Stomach smooth muscle (tissue), 2 donors: Measurements from ENCODE around the gene POLE4.

ENCODE experiments used
- H3K27ac ChIP-seq: one replicate; pipeline ENCODE4 v1.7.0; 2013; ENCODE audit warnings: mild to moderate bottlenecking, low read length, inconsistent platforms
- H3K27me3 ChIP-seq, 2 donors: one replicate each; pipeline ENCODE4 v1.7.0; 2013; ENCODE audit warnings: low read length in 2 of 2; ENCODE audit not compliant: insufficient read depth in 2 of 2, control insufficient read depth in 1 of 2
- H3K36me3 ChIP-seq, 2 donors: one replicate each; pipeline ENCODE4 v1.7.0; 2013; ENCODE audit warnings: low read length in 2 of 2; ENCODE audit not compliant: control insufficient read depth in 2 of 2, insufficient read depth in 2 of 2
- H3K4me1 ChIP-seq: one replicate; pipeline ENCODE4 v1.7.0; 2013; ENCODE audit warnings: low read length; ENCODE audit not compliant: control insufficient read depth, insufficient read depth
- H3K4me3 ChIP-seq, 2 donors: one replicate each; pipeline ENCODE4 v1.7.0; 2013; ENCODE audit warnings: low read length in 2 of 2
- H3K9ac ChIP-seq, 2 donors: one replicate each; pipeline ENCODE4 v1.7.0; 2013; ENCODE audit warnings: low read length in 2 of 2, mild to moderate bottlenecking in 1 of 2
- H3K9me3 ChIP-seq, 2 donors: one replicate each; pipeline ENCODE4 v1.7.0; 2013; ENCODE audit warnings: low read length in 2 of 2; ENCODE audit not compliant: control insufficient read depth in 2 of 2
- donor health status: healthy.
- donor health status: Pancreatic carcinoma.

The POLE4 gene

GRCh38 chr2:74999468-74999867 lies 41.0 kb downstream of the POLE4 start:
- Histone ChIP-seq H3K9ac (no peak overlapping the region), H3K36me3 (no peaks in the 10 kb centered on the region), H3K4me3 (no peak overlapping the region), H3K4me1 (no peaks in the 10 kb centered on the region), H3K27ac (no peak overlapping the region), H3K27me3 (no peaks in the 10 kb centered on the region), H3K9me3 (no peaks in the 10 kb centered on the region)

- Histone ChIP-seq H3K9me3 (no peaks in the 10 kb centered on the region), H3K4me1 (no peaks in the 10 kb centered on the region), H3K27me3 (no peaks in the 10 kb centered on the region), H3K4me3 (no peak overlapping the region), H3K36me3 (no peaks in the 10 kb centered on the region), H3K9ac (no peak overlapping the region), H3K27ac (no peak overlapping the region)
Observed at GRCh38 chr2:75002007-75002406, 43.6 kb downstream of the POLE4 start.

GRCh38 chr2:75003276-75003675 lies 44.8 kb downstream of the POLE4 start:
- no peaks in the 10 kb centered on the region for H3K36me3 ChIP-seq
- H3K9ac ChIP-seq, result no peak overlapping the region
- H3K9me3 ChIP-seq, result no peaks in the 10 kb centered on the region
- H3K4me3 ChIP-seq, result no peak overlapping the region
- H3K27me3 ChIP-seq, result no peaks in the 10 kb centered on the region
- H3K27ac ChIP-seq, result no peak overlapping the region
- no peaks in the 10 kb centered on the region for H3K4me1 ChIP-seq

GRCh38 chr2:75003773-75004172 lies 45.3 kb downstream of the POLE4 start:
- Histone ChIP-seq H3K9me3 (no peaks in the 10 kb centered on the region), H3K27me3 (no peaks in the 10 kb centered on the region), H3K36me3 (no peaks in the 10 kb centered on the region), H3K9ac (no peak overlapping the region), H3K4me1 (no peaks in the 10 kb centered on the region), H3K27ac (no peak overlapping the region), H3K4me3 (no peak overlapping the region)

GRCh38 chr2:75006041-75006440 lies 47.6 kb downstream of the POLE4 start:
- H3K27me3 ChIP-seq, result no peaks in the 10 kb centered on the region
- H3K27ac ChIP-seq, result no peak overlapping the region
- no peaks in the 10 kb centered on the region for H3K4me1 ChIP-seq
- H3K9ac ChIP-seq, result no peak overlapping the region
- no peak overlapping the region for H3K4me3 ChIP-seq
- H3K9me3 ChIP-seq, result no peaks in the 10 kb centered on the region
- H3K36me3 ChIP-seq, result no peaks in the 10 kb centered on the region

- no peaks in the 10 kb centered on the region for H3K9me3 ChIP-seq
- no peaks in the 10 kb centered on the region for H3K4me1 ChIP-seq
- no peak overlapping the region for H3K27ac ChIP-seq
- no peaks in the 10 kb centered on the region for H3K36me3 ChIP-seq
- no peak overlapping the region for H3K4me3 ChIP-seq
- H3K27me3 ChIP-seq, result no peaks in the 10 kb centered on the region
- no peak overlapping the region for H3K9ac ChIP-seq
Observed at GRCh38 chr2:75007061-75007460, 48.6 kb downstream of the POLE4 start.

- H3K27ac ChIP-seq, result no peak overlapping the region
- no peak overlapping the region for H3K4me3 ChIP-seq
- H3K9ac ChIP-seq, result no peak overlapping the region
- H3K9me3 ChIP-seq, result no peaks in the 10 kb centered on the region
- H3K4me1 ChIP-seq, result no peaks in the 10 kb centered on the region
- no peaks in the 10 kb centered on the region for H3K27me3 ChIP-seq
- no peaks in the 10 kb centered on the region for H3K36me3 ChIP-seq
Observed at GRCh38 chr2:75007819-75008218, 49.4 kb downstream of the POLE4 start.

- Histone ChIP-seq H3K4me1 (no peaks in the 10 kb centered on the region), H3K9ac (no peak overlapping the region), H3K9me3 (no peaks in the 10 kb centered on the region), H3K4me3 (no peak overlapping the region), H3K27ac (no peak overlapping the region), H3K36me3 (no peaks in the 10 kb centered on the region), H3K27me3 (no peaks in the 10 kb centered on the region)
Observed at GRCh38 chr2:75010571-75010970, 52.1 kb downstream of the POLE4 start.

- Histone ChIP-seq H3K36me3 (no peaks in the 10 kb centered on the region), H3K27ac (no peak overlapping the region), H3K4me3 (no peak overlapping the region), H3K9ac (no peak overlapping the region), H3K9me3 (no peaks in the 10 kb centered on the region), H3K4me1 (no peaks in the 10 kb centered on the region), H3K27me3 (no peaks in the 10 kb centered on the region)
Observed at GRCh38 chr2:75012080-75012479, 53.6 kb downstream of the POLE4 start.

GRCh38 chr2:75018162-75018561 lies 59.7 kb downstream of the POLE4 start:
- no peaks in the 10 kb centered on the region for H3K4me1 ChIP-seq
- no peak overlapping the region for H3K4me3 ChIP-seq
- no peak overlapping the region for H3K9ac ChIP-seq
- H3K9me3 ChIP-seq, result no peaks in the 10 kb centered on the region
- no peaks in the 10 kb centered on the region for H3K27me3 ChIP-seq
- H3K36me3 ChIP-seq, result no peaks in the 10 kb centered on the region
- H3K27ac ChIP-seq, result no peak overlapping the region
